B cell (primary cell): ENCODE results near the gene PIK3CD. TPM values are rescaled to one million over a fixed set of nuclear protein-coding genes. Genes with fewer than 3 reads are reported as not detected.

Source experiments
- ATAC-seq: fragments of 200-7000 bp; cut with Tn5 transposase; one replicate; pipeline ENCODE4 v1.10.0; 2021; ENCODE audit warnings: low read depth, mild to moderate bottlenecking, moderate number of reproducible peaks, moderate library complexity
- CTCF ChIA-PET: fragments of 350-600 bp; sonication (Branson Sonifier 250); formaldehyde crosslinking; loops from one replicate; lab custom pipeline; 2021; ENCODE audit warnings: antibody characterized with exemption, inconsistent platforms; lab: Charles Lee
- POLR2A ChIA-PET: fragments of 350-600 bp; sonication (Branson Sonifier 250); formaldehyde crosslinking; loops from one replicate; lab custom pipeline; 2021; ENCODE audit warnings: antibody characterized with exemption; lab: Charles Lee
- DNase-seq: peaks from one replicate; pipeline ENCODE4 v3.0.0; 2013
- H2AFZ ChIP-seq: 2 replicates; pipeline ENCODE4 v1.6.1; 2012; ENCODE audit warnings: mild to moderate bottlenecking, low read depth, low read length; ENCODE audit not compliant: insufficient read depth, poor library complexity, severe bottlenecking
- H3K27ac ChIP-seq, 2 donors: 1 replicate in 1 of 2; 2 replicates in 1 of 2; pipeline ENCODE4 v1.5.1; 2012 to 2013; ENCODE audit warnings: low read length in 2 of 2, mild to moderate bottlenecking in 2 of 2, moderate library complexity in 1 of 2
- H3K27me3 ChIP-seq, 4 experiments: fragments of 200-600 bp in 1 of 4; sonication (generic) in 1 of 4; replicated peaks in 1 of 4; 1 replicate in 2 of 4; 2 replicates in 2 of 4; pipeline versions ENCODE4 v1.6.1 to v1.7.0; 2013 to 2016; ENCODE audit warnings: low read length in 3 of 4, mild to moderate bottlenecking in 2 of 4, mixed read lengths in 1 of 4, moderate library complexity in 1 of 4; ENCODE audit not compliant: insufficient read depth in 4 of 4, control insufficient read depth in 3 of 4; ENCODE audit errors: control extremely low read depth in 1 of 4
- H3K36me3 ChIP-seq, 2 experiments: replicated peaks in 1 of 2; 1 replicate in 1 of 2; 2 replicates in 1 of 2; pipeline versions ENCODE4 v1.6.1 to v1.7.1; 2013; ENCODE audit warnings: low read length in 1 of 2; ENCODE audit not compliant: insufficient read depth in 2 of 2, control insufficient read depth in 1 of 2; ENCODE audit errors: control extremely low read depth in 1 of 2, extremely low read depth in 1 of 2
- H3K4me1 ChIP-seq, 2 donors: fragments of 200-600 bp in 1 of 2; sonication (generic) in 1 of 2; 1 replicate in 1 of 2; 2 replicates in 1 of 2; pipeline versions ENCODE4 v1.5.1 to v1.6.1; 2013 to 2017; ENCODE audit warnings: low read length in 2 of 2; ENCODE audit not compliant: control insufficient read depth in 2 of 2, insufficient read depth in 2 of 2
- H3K4me2 ChIP-seq: replicated peaks from 2 replicates; pipeline ENCODE3; 2012; ENCODE audit warnings: mild to moderate bottlenecking, low read depth, low read length; ENCODE audit not compliant: poor library complexity, severe bottlenecking
- H3K4me3 ChIP-seq, 5 experiments: fragments of 200-600 bp in 1 of 5; sonication (generic) in 1 of 5; 1 replicate in 3 of 5; 2 replicates in 2 of 5; pipeline versions ENCODE4 v1.5.1 to v1.7.0; 2011 to 2016; ENCODE audit warnings: low read length in 4 of 5, mild to moderate bottlenecking in 4 of 5, low read depth in 2 of 5, control low read depth in 1 of 5, moderate library complexity in 1 of 5; ENCODE audit not compliant: insufficient read depth in 1 of 5; ENCODE audit errors: control extremely low read depth in 1 of 5, extremely low read depth in 1 of 5
- H3K79me2 ChIP-seq: fragments of 200-600 bp; sonication (generic); one replicate; pipeline ENCODE4 v1.6.0; 2016; ENCODE audit warnings: low read length; ENCODE audit not compliant: control insufficient read depth, insufficient read depth
- H3K9ac ChIP-seq: fragments of 200-600 bp; sonication (generic); 2 replicates; pipeline ENCODE4 v1.6.1; 2017; ENCODE audit warnings: mild to moderate bottlenecking, low read length, moderate library complexity
- H3K9me3 ChIP-seq, 3 donors: one replicate each; pipeline versions ENCODE4 v1.6.1 to v1.7.1; 2013; ENCODE audit warnings: low read length in 2 of 3; ENCODE audit not compliant: control insufficient read depth in 2 of 3, insufficient read depth in 1 of 3; ENCODE audit errors: control extremely low read depth in 1 of 3
- H4K20me1 ChIP-seq: 2 replicates; pipeline ENCODE4 v1.6.0; 2012; ENCODE audit warnings: mild to moderate bottlenecking, low read length; ENCODE audit not compliant: insufficient read depth, control insufficient read depth, poor library complexity, severe bottlenecking
- H3K27ac Mint-ChIP-seq: one replicate; pipeline ENCODE4 v1.8.0; 2021; ENCODE audit warnings: mixed read lengths
- H3K27me3 Mint-ChIP-seq: one replicate; pipeline ENCODE4 v1.8.0; 2021; ENCODE audit warnings: mixed read lengths
- H3K4me1 Mint-ChIP-seq: one replicate; pipeline ENCODE4 v1.8.0; 2021; ENCODE audit warnings: mixed read lengths
- H3K4me3 Mint-ChIP-seq: one replicate; pipeline ENCODE4 v1.8.0; 2021; ENCODE audit warnings: mixed read lengths
- H3K9me3 Mint-ChIP-seq: one replicate; pipeline ENCODE4 v1.8.0; 2022; ENCODE audit warnings: mixed read lengths; ENCODE audit not compliant: insufficient read depth
- EZH2 ChIP-seq: IDR thresholded peaks from 2 replicates; pipeline ENCODE4 v1.6.1; 2012; ENCODE audit warnings: borderline replicate concordance, low read depth, mild to moderate bottlenecking, moderate library complexity, low read length; ENCODE audit not compliant: insufficient read depth, poor library complexity, severe bottlenecking
- WGBS: methylation state at CpG from one replicate; pipeline ENCODE4 v1.1.5; 2013; ENCODE audit warnings: missing lambda C conversion rate; ENCODE audit not compliant: insufficient coverage; 5-methylcytosine and 5-hydroxymethylcytosine counted together
- intact Hi-C: fragments of 100-400 bp; cut with micrococcal nuclease; formaldehyde crosslinking; loops from one replicate; pipeline ENCODE4 v1.10.0; 2022
- polyA plus RNA-seq: library from polyadenylated mRNA; depleted of rRNA; stranded (reverse); fragments of >200 nt; gene quantifications from 2 replicates; pipeline ENCODE4 v1.2.3, GENCODE V29; 2012
- total RNA-seq, 2 donors: library from RNA; stranded (reverse); fragments of 120-200 nt in 1 of 2; gene quantifications; 1 replicate in 1 of 2; 2 replicates in 1 of 2; pipeline versions ENCODE4 v1.2.3 to v1.2.4, GENCODE V29; 2013 to 2022
- TF ChIP-seq, protein P1 (sequence below): fragments of 200-600 bp; IDR thresholded peaks from one replicate; pipeline ENCODE4 v1.8.0; 2022; ENCODE audit warnings: antibody characterized with exemption, mild to moderate bottlenecking

The PIK3CD gene
- total and polyA plus RNA-seq, 2 donors (not counting 1 experiment from before 2014, with no cell fraction given) = 144 to 222 TPM

DNA sequence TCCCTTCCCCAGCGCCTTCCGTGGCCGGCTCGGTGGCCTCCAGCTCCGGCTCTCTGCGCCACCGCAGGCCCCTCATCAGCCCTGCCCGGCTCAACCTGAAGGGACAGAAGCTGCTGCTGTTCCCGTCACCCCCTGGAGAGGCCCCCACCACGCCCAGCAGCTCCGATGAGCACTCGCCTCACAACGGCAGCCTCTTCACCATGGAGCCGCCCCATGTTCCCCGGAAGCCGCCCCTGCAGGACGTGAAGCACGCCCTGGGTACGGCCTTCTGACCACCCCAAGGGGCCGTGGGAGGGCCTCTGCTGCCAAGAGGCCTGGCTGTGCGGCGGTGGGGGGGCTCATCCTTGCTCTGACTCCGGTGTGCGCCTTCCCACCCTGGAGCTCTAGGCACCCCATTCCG is 41.0 kb upstream of the PIK3CD start:
- Histone ChIP-seq H3K27ac (no peak overlapping the region), H3K4me1 (peaks cover under 1 to 4% of the 10 kb centered on the region in 2 donors), H3K36me3 (peaks cover 0 to 15% of the 10 kb centered on the region in 2 experiments), H3K4me3 (no peak overlapping the region), H3K27me3 (no peaks in the 10 kb centered on the region), H3K9ac (no peak overlapping the region), H4K20me1 (no peaks in the 10 kb centered on the region), H3K4me2 (no peak overlapping the region), H3K79me2 (peaks cover 5% of the 10 kb centered on the region), H3K9me3 (no peaks in the 10 kb centered on the region), H2AFZ (no peak overlapping the region)
- no peak for ATAC-seq
- H3K4me1 Mint-ChIP-seq = no peaks in the 10 kb centered on the region
- ChIA-PET POLR2A (no interaction called here), CTCF (no interaction called here)
- no peak for DNase-seq
- intact Hi-C loops = no loop called here
- H3K4me3 Mint-ChIP-seq = no peak overlapping the region
- TF ChIP-seq, protein P1, sequence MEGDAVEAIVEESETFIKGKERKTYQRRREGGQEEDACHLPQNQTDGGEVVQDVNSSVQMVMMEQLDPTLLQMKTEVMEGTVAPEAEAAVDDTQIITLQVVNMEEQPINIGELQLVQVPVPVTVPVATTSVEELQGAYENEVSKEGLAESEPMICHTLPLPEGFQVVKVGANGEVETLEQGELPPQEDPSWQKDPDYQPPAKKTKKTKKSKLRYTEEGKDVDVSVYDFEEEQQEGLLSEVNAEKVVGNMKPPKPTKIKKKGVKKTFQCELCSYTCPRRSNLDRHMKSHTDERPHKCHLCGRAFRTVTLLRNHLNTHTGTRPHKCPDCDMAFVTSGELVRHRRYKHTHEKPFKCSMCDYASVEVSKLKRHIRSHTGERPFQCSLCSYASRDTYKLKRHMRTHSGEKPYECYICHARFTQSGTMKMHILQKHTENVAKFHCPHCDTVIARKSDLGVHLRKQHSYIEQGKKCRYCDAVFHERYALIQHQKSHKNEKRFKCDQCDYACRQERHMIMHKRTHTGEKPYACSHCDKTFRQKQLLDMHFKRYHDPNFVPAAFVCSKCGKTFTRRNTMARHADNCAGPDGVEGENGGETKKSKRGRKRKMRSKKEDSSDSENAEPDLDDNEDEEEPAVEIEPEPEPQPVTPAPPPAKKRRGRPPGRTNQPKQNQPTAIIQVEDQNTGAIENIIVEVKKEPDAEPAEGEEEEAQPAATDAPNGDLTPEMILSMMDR = no peak
- TF ChIP-seq EZH2 = no peak
- no peaks in the 10 kb centered on the region for H3K9me3 Mint-ChIP-seq
- H3K27ac Mint-ChIP-seq = no peak overlapping the region
- H3K27me3 Mint-ChIP-seq = no peaks in the 10 kb centered on the region
- 97% methylated on average over 25 of the region's 25 CpGs for WGBS

DNA sequence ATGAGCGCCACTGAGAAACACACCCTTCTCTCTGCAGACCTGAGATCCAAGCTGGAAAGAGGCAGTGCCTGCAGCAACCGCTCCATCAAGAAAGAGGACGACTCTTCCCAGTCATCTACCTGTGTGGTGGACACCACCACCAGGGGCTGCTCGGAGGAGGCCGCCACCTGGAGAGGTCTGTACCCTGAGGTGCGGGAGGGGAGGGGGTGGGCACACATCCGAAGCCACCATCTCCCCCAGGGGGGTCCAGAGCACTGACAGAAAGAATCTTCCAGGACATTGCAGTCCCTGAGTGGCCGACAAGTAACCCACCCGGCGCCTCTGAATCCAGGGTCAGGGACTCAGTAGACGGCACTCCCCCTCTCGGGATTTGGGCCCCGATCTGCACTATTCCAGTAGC is 39.8 kb upstream of the PIK3CD start:
- H3K4me3 ChIP-seq = no peak overlapping the region
- H3K4me1 ChIP-seq = peaks cover 4 to 9% of the 10 kb centered on the region in 2 donors
- 88% methylated on average over 8 of the region's 13 CpGs for WGBS
- H2AFZ ChIP-seq = no peak overlapping the region
- intact Hi-C loops = no loop called here
- no peak overlapping the region for H3K9ac ChIP-seq
- Mint-ChIP-seq H3K4me1 (peaks cover 2% of the 10 kb centered on the region), H3K27ac (no peak overlapping the region), H3K4me3 (no peak overlapping the region), H3K9me3 (no peaks in the 10 kb centered on the region), H3K27me3 (no peaks in the 10 kb centered on the region)
- TF ChIP-seq, protein P1 = no peak
- no peak for TF ChIP-seq EZH2
- H3K9me3 ChIP-seq = no peaks in the 10 kb centered on the region
- peaks cover 0 to 15% of the 10 kb centered on the region in 2 experiments for H3K36me3 ChIP-seq
- ATAC-seq (no peak), DNase-seq (no peak)
- H3K27me3 ChIP-seq = no peaks in the 10 kb centered on the region
- H4K20me1 ChIP-seq = no peaks in the 10 kb centered on the region
- peaks cover 10% of the 10 kb centered on the region for H3K79me2 ChIP-seq
- no peak overlapping the region for H3K4me2 ChIP-seq
- ChIA-PET CTCF (interaction anchor here (1.5 to 7.2 kb wide), 3 partner anchors 22 to 254 kb away, joined by 3 to 150 read pairs (median 4); no protein-coding TSS in a partner anchor), POLR2A (no interaction called here)
- no peak overlapping the region for H3K27ac ChIP-seq
